GM12878 (cell line): ENCODE measurements around the gene OR1B1.

Experiments used
- ATF2 ChIP-seq: IDR thresholded peaks from 2 replicates; pipeline ENCODE4 v1.6.1; 2012; ENCODE audit warnings: low read length, inconsistent platforms
- CREM ChIP-seq: IDR thresholded peaks from 2 replicates; pipeline ENCODE4 v1.6.1; 2014; ENCODE audit warnings: antibody characterized with exemption, low read depth
- ELK1 ChIP-seq: IDR thresholded peaks from 2 replicates; pipeline ENCODE4 v1.6.1; 2012; ENCODE audit warnings: low read depth, low read length, improper control_type of control experiment
- MXI1 ChIP-seq: fragments of 150-350 bp; IDR thresholded peaks from 2 replicates; pipeline ENCODE4 v1.6.1; 2011; ENCODE audit warnings: low read depth, mild to moderate bottlenecking, inconsistent platforms, low read length, improper control_type of control experiment
- NFXL1 ChIP-seq: fragments of 450-650 bp; IDR thresholded peaks from 2 replicates; pipeline ENCODE4 v1.6.1; 2017; ENCODE audit warnings: antibody characterized with exemption, mild to moderate bottlenecking, borderline replicate concordance
- PBX3 ChIP-seq: IDR thresholded peaks from 2 replicates; pipeline ENCODE4 v1.6.1; 2011; ENCODE audit warnings: mild to moderate bottlenecking, low read depth, low read length, moderate library complexity; ENCODE audit not compliant: insufficient replicate concordance
- POLR2A ChIP-seq: IDR thresholded peaks from 2 replicates; pipeline ENCODE4 v1.6.1; 2011; ENCODE audit warnings: low read depth, mild to moderate bottlenecking, low read length
- POLR2AphosphoS5 ChIP-seq: IDR thresholded peaks from 2 replicates; pipeline ENCODE4 v1.6.1; 2011; ENCODE audit warnings: mild to moderate bottlenecking, low read length, inconsistent platforms
- SIX5 ChIP-seq: IDR thresholded peaks from 2 replicates; pipeline ENCODE4 v1.6.1; 2011; ENCODE audit warnings: mild to moderate bottlenecking, low read depth, low read length, moderate library complexity; ENCODE audit not compliant: severe bottlenecking
- TAF1 ChIP-seq: IDR thresholded peaks from 2 replicates; pipeline ENCODE4 v1.6.1; 2011; ENCODE audit warnings: mild to moderate bottlenecking, low read depth, low read length, borderline replicate concordance
- TCF3 ChIP-seq: IDR thresholded peaks from 2 replicates; pipeline ENCODE4 v1.6.1; 2012; ENCODE audit warnings: low read depth, mild to moderate bottlenecking, low read length, borderline replicate concordance; ENCODE audit not compliant: insufficient read depth
- YY1 ChIP-seq: IDR thresholded peaks from 2 replicates; pipeline ENCODE4 v1.6.1; 2011; ENCODE audit warnings: low read depth, mild to moderate bottlenecking, low read length
- ZNF217 ChIP-seq: fragments of 450-650 bp; IDR thresholded peaks from 2 replicates; pipeline ENCODE4 v1.6.1; 2017; ENCODE audit warnings: antibody characterized with exemption, mild to moderate bottlenecking
- TF ChIP-seq, protein P1 (sequence below), 3 experiments: IDR thresholded peaks in 2 of 3; conservative IDR thresholded peaks in 1 of 3; 2 replicates each; pipeline ENCODE4 v1.5.1; 2011; ENCODE audit warnings: low read depth in 3 of 3, low read length in 3 of 3, mild to moderate bottlenecking in 3 of 3, control low read depth in 2 of 3, moderate library complexity in 2 of 3, inconsistent platforms in 1 of 3, mixed read lengths in 1 of 3; ENCODE audit not compliant: control insufficient read depth in 2 of 3, insufficient read depth in 1 of 3; ENCODE audit errors: extremely low read depth in 1 of 3

GRCh38 chr9:122605691-122606090 is 51.7 kb downstream of the OR1B1 start:
- TF ChIP-seq, protein P1, sequence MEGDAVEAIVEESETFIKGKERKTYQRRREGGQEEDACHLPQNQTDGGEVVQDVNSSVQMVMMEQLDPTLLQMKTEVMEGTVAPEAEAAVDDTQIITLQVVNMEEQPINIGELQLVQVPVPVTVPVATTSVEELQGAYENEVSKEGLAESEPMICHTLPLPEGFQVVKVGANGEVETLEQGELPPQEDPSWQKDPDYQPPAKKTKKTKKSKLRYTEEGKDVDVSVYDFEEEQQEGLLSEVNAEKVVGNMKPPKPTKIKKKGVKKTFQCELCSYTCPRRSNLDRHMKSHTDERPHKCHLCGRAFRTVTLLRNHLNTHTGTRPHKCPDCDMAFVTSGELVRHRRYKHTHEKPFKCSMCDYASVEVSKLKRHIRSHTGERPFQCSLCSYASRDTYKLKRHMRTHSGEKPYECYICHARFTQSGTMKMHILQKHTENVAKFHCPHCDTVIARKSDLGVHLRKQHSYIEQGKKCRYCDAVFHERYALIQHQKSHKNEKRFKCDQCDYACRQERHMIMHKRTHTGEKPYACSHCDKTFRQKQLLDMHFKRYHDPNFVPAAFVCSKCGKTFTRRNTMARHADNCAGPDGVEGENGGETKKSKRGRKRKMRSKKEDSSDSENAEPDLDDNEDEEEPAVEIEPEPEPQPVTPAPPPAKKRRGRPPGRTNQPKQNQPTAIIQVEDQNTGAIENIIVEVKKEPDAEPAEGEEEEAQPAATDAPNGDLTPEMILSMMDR (IDR thresholded peaks at IDR 0.05 in 2 of 3, conservative IDR thresholded peaks at IDR 0.05 in 1 of 3; ENCODE audit: control insufficient read depth in 2 of 3, extremely low read depth in 1 of 3, insufficient read depth in 1 of 3, low read depth in 3 of 3, low read length in 3 of 3): no peak
- TF ChIP-seq SIX5: no peak
- TF ChIP-seq POLR2A: no peak
- TF ChIP-seq TAF1: no peak
- TF ChIP-seq MXI1: no peak
- no peak for TF ChIP-seq YY1
- TF ChIP-seq POLR2AphosphoS5: no peak
- TF ChIP-seq ATF2: no peak
- TF ChIP-seq ELK1: no peak
- no peak for TF ChIP-seq CREM
- TF ChIP-seq NFXL1: no peak
- no peak for TF ChIP-seq TCF3
- no peak for TF ChIP-seq ZNF217
- TF ChIP-seq PBX3: no peak
